Kidney (tissue), 14 donors: Measurements from ENCODE around the gene PCSK2. TPM values are rescaled to one million over a fixed set of nuclear protein-coding genes. Genes with fewer than 3 reads are reported as not detected.

Experiments used
- DNase-seq, 5 donors: peaks; one replicate each; pipeline ENCODE4 v3.0.0-alpha.2; 2013 to 2020
- FAIRE-seq: peaks from 2 replicates; lab custom pipeline; 2012; peaks lifted over from hg19 to GRCh38; lab: Jason Lieb, UNC
- H3K27ac ChIP-seq, 2 donors: one replicate each; pipeline ENCODE4 v1.7.0; 2013; ENCODE audit warnings: low read depth in 2 of 2, low read length in 2 of 2, inconsistent platforms in 1 of 2
- H3K27me3 ChIP-seq: one replicate; pipeline ENCODE4 v1.7.1; 2013; ENCODE audit warnings: low read length, inconsistent platforms; ENCODE audit not compliant: control insufficient read depth, insufficient read depth
- H3K36me3 ChIP-seq, 3 donors: one replicate each; pipeline versions ENCODE4 v1.7.0 to v1.7.1; 2013; ENCODE audit warnings: low read length in 3 of 3, control low read depth in 1 of 3, inconsistent platforms in 1 of 3; ENCODE audit not compliant: insufficient read depth in 3 of 3, control insufficient read depth in 2 of 3
- H3K4me1 ChIP-seq, 3 donors: one replicate each; pipeline versions ENCODE4 v1.7.0 to v1.7.1; 2013; ENCODE audit warnings: low read length in 3 of 3, inconsistent platforms in 1 of 3, low read depth in 1 of 3; ENCODE audit not compliant: control insufficient read depth in 2 of 3, insufficient read depth in 2 of 3
- H3K4me3 ChIP-seq, 3 donors: one replicate each; pipeline versions ENCODE4 v1.7.0 to v1.8.1; 2013; ENCODE audit warnings: low read length in 3 of 3, control low read depth in 1 of 3, inconsistent platforms in 1 of 3
- H3K9ac ChIP-seq, 3 donors: one replicate each; pipeline versions ENCODE4 v1.7.0 to v1.7.1; 2013; ENCODE audit warnings: low read length in 3 of 3, control low read depth in 1 of 3, inconsistent platforms in 1 of 3
- H3K9me3 ChIP-seq, 3 donors: one replicate each; pipeline versions ENCODE4 v1.7.0 to v1.7.1; 2013; ENCODE audit warnings: low read length in 3 of 3, control low read depth in 1 of 3, inconsistent platforms in 1 of 3; ENCODE audit not compliant: control insufficient read depth in 2 of 3, insufficient read depth in 1 of 3
- intact Hi-C: fragments of 100-400 bp; cut with DNase I; formaldehyde crosslinking; loops from one replicate; pipeline ENCODE4 v1.11.1; 2022
- polyA plus RNA-seq: library from polyadenylated mRNA; stranded (reverse); fragments of 350-450 nt; fragmentation: Illumina TruSeq; extraction: RNeasy Lipid Tissue Mini Kit (QIAGEN cat#74804); gene quantifications from one replicate; pipeline ENCODE4 v1.2.3, GENCODE V29; 2014; ENCODE audit warnings: low read depth, low replicate concordance; ENCODE audit not compliant: insufficient read depth
- total RNA-seq: library from RNA; stranded (reverse); fragmentation: NEBNext Ultra II Directional; extraction: Animal tissue kit (Norgen Biotek cat#: 25700); gene quantifications from one replicate; pipeline ENCODE4 v1.2.1, GENCODE V29; 2021
- TF ChIP-seq, protein P1 (sequence below): IDR thresholded peaks from 3 replicates; pipeline ENCODE4 v1.5.1; 2012; ENCODE audit warnings: mild to moderate bottlenecking, moderate library complexity, borderline replicate concordance; ENCODE audit not compliant: insufficient read depth; ENCODE audit errors: extremely low read depth
- donor health status: control.
- donor health status: control.
- donor health status: control.
- donor health status: control.
- donor health status: control.
- donor health status: DM: yes; HTN: yes; CAD: no.
- donor health status: Normal renal cell carcinoma (clear cell type).

The PCSK2 gene
- total and polyA plus RNA-seq, 2 donors from 2014 or later, result 0.22 to 0.54 TPM

GRCh38 chr20:17202673-17203072 lies 24.2 kb upstream of the PCSK2 start:
- DNase-seq (peak in 3 of 5 donors; percentile 33 to 70 (median 66)), FAIRE-seq (no peak)
- H3K9ac ChIP-seq, result no peak overlapping the region
- no peaks in the 10 kb centered on the region for H3K9me3 ChIP-seq
- no peak overlapping the region for H3K4me3 ChIP-seq
- no peaks in the 10 kb centered on the region for H3K36me3 ChIP-seq
- no peaks in the 10 kb centered on the region for H3K27me3 ChIP-seq
- intact Hi-C loops, result no loop called here
- TF ChIP-seq, protein P1, sequence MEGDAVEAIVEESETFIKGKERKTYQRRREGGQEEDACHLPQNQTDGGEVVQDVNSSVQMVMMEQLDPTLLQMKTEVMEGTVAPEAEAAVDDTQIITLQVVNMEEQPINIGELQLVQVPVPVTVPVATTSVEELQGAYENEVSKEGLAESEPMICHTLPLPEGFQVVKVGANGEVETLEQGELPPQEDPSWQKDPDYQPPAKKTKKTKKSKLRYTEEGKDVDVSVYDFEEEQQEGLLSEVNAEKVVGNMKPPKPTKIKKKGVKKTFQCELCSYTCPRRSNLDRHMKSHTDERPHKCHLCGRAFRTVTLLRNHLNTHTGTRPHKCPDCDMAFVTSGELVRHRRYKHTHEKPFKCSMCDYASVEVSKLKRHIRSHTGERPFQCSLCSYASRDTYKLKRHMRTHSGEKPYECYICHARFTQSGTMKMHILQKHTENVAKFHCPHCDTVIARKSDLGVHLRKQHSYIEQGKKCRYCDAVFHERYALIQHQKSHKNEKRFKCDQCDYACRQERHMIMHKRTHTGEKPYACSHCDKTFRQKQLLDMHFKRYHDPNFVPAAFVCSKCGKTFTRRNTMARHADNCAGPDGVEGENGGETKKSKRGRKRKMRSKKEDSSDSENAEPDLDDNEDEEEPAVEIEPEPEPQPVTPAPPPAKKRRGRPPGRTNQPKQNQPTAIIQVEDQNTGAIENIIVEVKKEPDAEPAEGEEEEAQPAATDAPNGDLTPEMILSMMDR, result no peak
- no peak overlapping the region for H3K27ac ChIP-seq
- no peaks in the 10 kb centered on the region for H3K4me1 ChIP-seq

GRCh38 chr20:17205084-17205813 lies 21.6 kb upstream of the PCSK2 start:
- Histone ChIP-seq H3K27me3 (no peaks in the 10 kb centered on the region), H3K36me3 (no peaks in the 10 kb centered on the region), H3K9me3 (no peaks in the 10 kb centered on the region), H3K27ac (no peak overlapping the region), H3K4me3 (no peak overlapping the region), H3K9ac (no peak overlapping the region), H3K4me1 (no peaks in the 10 kb centered on the region)
- no peak for FAIRE-seq
- DNase-seq, result no peak
- intact Hi-C loops, result no loop called here
- TF ChIP-seq, protein P1, result no peak

GRCh38 chr20:17210387-17210786 lies 16.5 kb upstream of the PCSK2 start:
- no peaks in the 10 kb centered on the region for H3K9me3 ChIP-seq
- FAIRE-seq (no peak), DNase-seq (no peak)
- intact Hi-C loops, result loop anchor here (5.0 kb wide), 1 partner anchor 348 kb away; no protein-coding TSS in a partner anchor
- no peaks in the 10 kb centered on the region for H3K36me3 ChIP-seq
- H3K9ac ChIP-seq, result no peak overlapping the region
- no peaks in the 10 kb centered on the region for H3K4me1 ChIP-seq
- no peak overlapping the region for H3K4me3 ChIP-seq
- H3K27me3 ChIP-seq, result no peaks in the 10 kb centered on the region
- TF ChIP-seq, protein P1, result no peak
- no peak overlapping the region for H3K27ac ChIP-seq
